ENCODE results near the gene VTI1A. TPM values are rescaled to one million over a fixed set of nuclear protein-coding genes. Genes with fewer than 3 reads are reported as not detected.
A peak's percentile ranks its signal among the peaks of the same experiment; 100 is the strongest.

Gene VTI1A
- total and polyA plus RNA-seq, 8 donors, result 7.3 to 20.2 (median 11.6) TPM

DNA sequence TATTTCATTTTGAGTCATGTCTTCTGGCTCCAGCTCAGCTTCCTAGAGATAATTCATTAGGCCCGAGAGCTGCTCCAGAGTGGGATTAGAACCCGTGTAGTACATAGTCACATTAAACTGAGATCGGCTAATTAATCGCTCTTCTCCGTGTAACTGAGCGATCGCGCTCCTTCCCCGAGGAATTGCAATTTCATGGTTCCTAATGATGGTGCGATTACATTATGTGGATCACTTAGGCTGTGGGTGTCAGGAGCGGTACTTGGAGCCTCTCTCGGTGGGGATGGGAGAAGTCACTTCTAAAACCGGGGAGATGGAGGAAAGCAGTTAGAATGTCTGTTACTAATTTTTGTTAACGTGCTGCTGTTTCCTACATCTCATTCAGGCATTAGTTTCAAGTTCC, 380.1 kb downstream of the VTI1A start:
- no peaks in the 10 kb centered on the region for H3K27me3 ChIP-seq
- H3K27ac ChIP-seq, result no peak overlapping the region
- intact Hi-C loops (cut with DNase I), result no loop called here
- H3K36me3 ChIP-seq, result no peaks in the 10 kb centered on the region
- 96 to 97% methylated on average over 14 of the region's 14 CpGs for WGBS, 2 donors
- DNase-seq, result no peak
- no peak for FAIRE-seq
- TF ChIP-seq, protein P1, sequence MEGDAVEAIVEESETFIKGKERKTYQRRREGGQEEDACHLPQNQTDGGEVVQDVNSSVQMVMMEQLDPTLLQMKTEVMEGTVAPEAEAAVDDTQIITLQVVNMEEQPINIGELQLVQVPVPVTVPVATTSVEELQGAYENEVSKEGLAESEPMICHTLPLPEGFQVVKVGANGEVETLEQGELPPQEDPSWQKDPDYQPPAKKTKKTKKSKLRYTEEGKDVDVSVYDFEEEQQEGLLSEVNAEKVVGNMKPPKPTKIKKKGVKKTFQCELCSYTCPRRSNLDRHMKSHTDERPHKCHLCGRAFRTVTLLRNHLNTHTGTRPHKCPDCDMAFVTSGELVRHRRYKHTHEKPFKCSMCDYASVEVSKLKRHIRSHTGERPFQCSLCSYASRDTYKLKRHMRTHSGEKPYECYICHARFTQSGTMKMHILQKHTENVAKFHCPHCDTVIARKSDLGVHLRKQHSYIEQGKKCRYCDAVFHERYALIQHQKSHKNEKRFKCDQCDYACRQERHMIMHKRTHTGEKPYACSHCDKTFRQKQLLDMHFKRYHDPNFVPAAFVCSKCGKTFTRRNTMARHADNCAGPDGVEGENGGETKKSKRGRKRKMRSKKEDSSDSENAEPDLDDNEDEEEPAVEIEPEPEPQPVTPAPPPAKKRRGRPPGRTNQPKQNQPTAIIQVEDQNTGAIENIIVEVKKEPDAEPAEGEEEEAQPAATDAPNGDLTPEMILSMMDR (IDR thresholded peaks at IDR 0.05), result no peak
- H3K4me1 ChIP-seq, result no peaks in the 10 kb centered on the region
- no peaks in the 10 kb centered on the region for H3K9me3 ChIP-seq
- ATAC-seq, result no peak
- H3K4me3 ChIP-seq, result no peak overlapping the region

DNA sequence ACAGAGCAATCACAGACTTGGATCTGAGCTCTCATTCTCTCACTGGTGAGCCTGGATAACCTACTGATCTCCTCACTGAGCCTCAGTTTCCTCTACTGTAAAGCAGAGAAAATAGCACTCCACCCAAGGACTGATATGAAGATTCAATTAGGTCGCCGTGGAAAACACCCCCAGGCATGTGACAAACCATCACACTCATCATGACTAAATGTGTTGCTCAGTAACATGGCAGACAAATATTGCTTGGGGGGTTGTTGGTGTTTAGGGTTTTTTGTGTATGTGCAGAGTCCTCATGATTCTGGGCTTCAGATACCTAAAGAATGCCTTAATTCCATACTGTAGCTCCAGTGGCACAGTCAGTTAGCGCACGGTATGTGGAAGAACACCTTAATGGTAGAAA, 380.9 kb downstream of the VTI1A start:
- Histone ChIP-seq H3K36me3 (no peaks in the 10 kb centered on the region), H3K27ac (no peak overlapping the region), H3K4me1 (no peaks in the 10 kb centered on the region), H3K9me3 (no peaks in the 10 kb centered on the region), H3K27me3 (no peaks in the 10 kb centered on the region), H3K4me3 (no peak overlapping the region)
- TF ChIP-seq, protein P1 (IDR thresholded peaks at IDR 0.05), result no peak
- no peak for FAIRE-seq
- DNase-seq, result no peak
- intact Hi-C loops (cut with DNase I), result no loop called here
- ATAC-seq, result no peak
- 96% methylated on average over 4 of the region's 4 CpGs for WGBS, 2 donors

DNA sequence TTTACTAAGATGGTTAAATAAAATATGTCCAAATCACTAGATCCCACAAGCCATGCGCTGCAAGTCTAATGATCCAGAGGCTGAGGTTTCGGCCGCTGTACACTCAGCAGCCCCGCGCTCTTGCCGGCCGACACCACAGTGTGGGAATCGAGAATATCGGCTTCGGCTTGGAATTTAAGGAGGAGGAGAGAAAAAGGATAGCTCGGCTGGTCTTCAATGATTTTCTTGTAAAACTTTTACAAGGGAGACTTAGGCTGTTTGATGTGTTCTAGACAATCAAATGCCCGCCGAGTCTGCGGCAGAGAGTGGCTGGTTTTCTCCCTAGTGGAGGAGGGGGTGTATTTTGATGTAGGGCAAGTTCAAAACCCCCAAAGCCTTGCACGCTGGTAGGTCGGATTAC, 384.8 kb downstream of the VTI1A start:
- no peak for FAIRE-seq
- Histone ChIP-seq H3K27ac (no peak overlapping the region), H3K27me3 (no peaks in the 10 kb centered on the region), H3K4me3 (no peak overlapping the region), H3K36me3 (no peaks in the 10 kb centered on the region), H3K9me3 (no peaks in the 10 kb centered on the region), H3K4me1 (no peaks in the 10 kb centered on the region)
- no peak for DNase-seq
- intact Hi-C loops (cut with DNase I), result no loop called here
- ATAC-seq, result no peak
- TF ChIP-seq, protein P1 (IDR thresholded peaks at IDR 0.05), result no peak
- 94% methylated on average over 16 of the region's 16 CpGs for WGBS, 2 donors

DNA sequence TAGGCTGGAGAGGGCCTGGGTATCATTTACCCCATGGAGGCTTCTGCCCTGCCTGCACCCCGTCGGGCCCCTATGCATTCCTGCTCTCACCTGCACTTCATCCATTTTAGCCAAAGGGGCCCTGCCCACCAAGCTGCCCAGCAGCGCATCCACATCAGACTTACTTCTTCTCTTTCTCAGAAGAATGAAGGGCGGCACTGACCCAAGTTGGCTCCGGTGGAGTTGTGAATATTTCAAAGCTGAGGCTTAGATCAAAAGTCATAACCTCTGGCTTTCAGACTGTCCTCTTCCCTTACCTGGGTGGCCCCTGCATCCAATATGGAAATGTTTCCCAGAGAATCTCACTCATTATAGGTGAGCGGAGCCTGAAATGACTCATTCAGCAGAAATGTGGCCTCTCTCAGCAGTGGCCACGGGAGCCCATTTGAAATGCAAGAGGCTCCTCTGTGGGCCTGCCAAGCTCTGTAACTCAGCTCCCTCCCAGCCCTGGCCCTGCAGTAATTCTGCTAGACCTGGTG, 385.4 kb downstream of the VTI1A start:
- Histone ChIP-seq H3K4me1 (no peaks in the 10 kb centered on the region), H3K27me3 (no peaks in the 10 kb centered on the region), H3K4me3 (no peak overlapping the region), H3K9me3 (no peaks in the 10 kb centered on the region), H3K27ac (no peak overlapping the region), H3K36me3 (no peaks in the 10 kb centered on the region)
- TF ChIP-seq, protein P1 (IDR thresholded peaks at IDR 0.05), result no peak
- WGBS, 2 donors, result 91 to 95% methylated on average over 7 of the region's 7 CpGs
- FAIRE-seq (no peak), ATAC-seq (peak; percentile 45 to 78 (median 62)), DNase-seq (no peak)
- intact Hi-C loops (cut with DNase I), result no loop called here

DNA sequence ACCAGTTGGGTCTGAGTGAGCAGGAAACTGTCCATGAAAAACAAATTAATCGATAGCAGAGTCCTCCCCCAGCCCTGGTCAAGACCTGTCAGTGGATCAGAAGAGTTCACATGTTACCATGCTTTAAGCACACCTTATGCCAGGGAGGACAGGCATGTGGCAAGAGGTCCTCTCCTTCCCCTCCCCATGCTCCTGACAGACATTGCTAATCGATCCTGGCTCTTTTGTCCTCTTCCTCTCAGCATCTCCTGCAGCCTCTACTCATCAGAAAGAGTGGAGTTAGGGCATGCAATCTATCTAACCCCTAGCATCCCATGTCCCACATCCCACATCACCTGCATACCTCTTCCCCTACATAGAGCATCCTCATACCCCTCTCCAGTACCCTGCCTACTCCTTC, 385.9 kb downstream of the VTI1A start:
- Histone ChIP-seq H3K4me1 (no peaks in the 10 kb centered on the region), H3K4me3 (no peak overlapping the region), H3K9me3 (no peaks in the 10 kb centered on the region), H3K36me3 (no peaks in the 10 kb centered on the region), H3K27ac (no peak overlapping the region), H3K27me3 (no peaks in the 10 kb centered on the region)
- FAIRE-seq (no peak), DNase-seq (no peak), ATAC-seq (no peak)
- 74 to 79% methylated on average over 2 of the region's 2 CpGs for WGBS, 2 donors
- TF ChIP-seq, protein P1 (IDR thresholded peaks at IDR 0.05), result no peak
- intact Hi-C loops (cut with DNase I), result no loop called here

Measured in pancreas (tissue), 10 donors.